K562 (cell line): ENCODE measurements around the gene TMPRSS7. TPM values are rescaled to one million over a fixed set of nuclear protein-coding genes. Genes with fewer than 3 reads are reported as not detected.

Experiments
- ATAC-seq: fragments of 200-7000 bp; cut with Tn5 transposase; 3 replicates; pipeline ENCODE4 v1.9.1; 2020; ENCODE audit warnings: moderate library complexity
- BruUV-seq: library from RNA; stranded (reverse); fragments of 400-500 nt; replicated peaks from 2 replicates; lab custom pipeline; 2021; lab: Mats Ljungman, UMichigan
- CTCF ChIA-PET: fragments of 300-600 bp; formaldehyde crosslinking; extraction: SDS; loops from one replicate; lab custom pipeline; 2021; ENCODE audit warnings: low intra/inter-chr PET ratio; lab: Yijun Ruan, JAX
- POLR2A ChIA-PET: fragments of 300-600, 350-650 bp; sonication (Branson Sonifier 250); formaldehyde crosslinking; extraction: SDS; loops from one replicate; lab custom pipeline; 2021; ENCODE audit warnings: antibody characterized with exemption, inconsistent platforms; lab: Yijun Ruan, JAX
- DNase-seq, 4 experiments: peaks; one replicate each; pipeline versions ENCODE4 v3.0.0 to v3.0.0-alpha.2; 2011 to 2018; ENCODE audit warnings: low spot score in 3 of 4, mixed read lengths in 3 of 4; ENCODE audit errors: extremely low read depth in 1 of 4
- FAIRE-seq: peaks from 2 replicates; lab custom pipeline; 2011; peaks lifted over from hg19 to GRCh38; lab: Jason Lieb, UNC
- H2AFZ ChIP-seq: 2 replicates; pipeline ENCODE4 v1.6.0; 2011; ENCODE audit warnings: low read depth, low read length, control low read depth, inconsistent platforms
- H3K27ac ChIP-seq: fragments of 200-600 bp; 3 replicates; pipeline ENCODE4 v1.8.0; 2011; ENCODE audit warnings: low read depth, mild to moderate bottlenecking, control low read depth, inconsistent platforms, low read length, moderate library complexity, mixed read lengths; ENCODE audit errors: extremely low read depth
- H3K27me3 ChIP-seq, 2 experiments: fragments of 300-600 bp in 1 of 2; 2 replicates in 1 of 2; 3 replicates in 1 of 2; pipeline versions ENCODE4 v1.6.0 to v1.8.0; 2011; ENCODE audit warnings: inconsistent platforms in 2 of 2, low read length in 2 of 2, mild to moderate bottlenecking in 1 of 2, mixed read lengths in 1 of 2, moderate library complexity in 1 of 2; ENCODE audit not compliant: control insufficient read depth in 2 of 2, insufficient read depth in 2 of 2
- H3K36me3 ChIP-seq: fragments of 300-600 bp; 3 replicates; pipeline ENCODE4 v1.8.0; 2011; ENCODE audit warnings: mild to moderate bottlenecking, low read length, inconsistent platforms; ENCODE audit not compliant: control insufficient read depth, insufficient read depth
- H3K4me1 ChIP-seq, 2 experiments: fragments of 200-600 bp in 1 of 2; replicated peaks in 1 of 2; 2 replicates in 1 of 2; 3 replicates in 1 of 2; pipeline versions ENCODE4 v1.5.1 to v1.8.0; 2011; ENCODE audit warnings: inconsistent platforms in 2 of 2, low read length in 2 of 2, mild to moderate bottlenecking in 1 of 2, mixed read lengths in 1 of 2, moderate library complexity in 1 of 2; ENCODE audit not compliant: control insufficient read depth in 2 of 2, insufficient read depth in 2 of 2
- H3K4me2 ChIP-seq: 2 replicates; pipeline ENCODE4 v1.6.1; 2011; ENCODE audit warnings: low read length, control low read depth, inconsistent platforms, mixed read lengths; ENCODE audit not compliant: insufficient read depth
- H3K4me3 ChIP-seq: fragments of 200-600 bp; sonication (generic), shearing (Covaris generic); 2 replicates; pipeline ENCODE4 v1.5.1; 2016; ENCODE audit warnings: control low read depth, inconsistent platforms
- H3K79me2 ChIP-seq: fragments of 200-600 bp; 3 replicates; pipeline ENCODE4 v1.8.0; 2011; ENCODE audit warnings: low read length, inconsistent platforms; ENCODE audit not compliant: control insufficient read depth, insufficient read depth
- H3K9ac ChIP-seq, 2 experiments: 2 replicates each; pipeline versions ENCODE4 v1.6.0 to v1.6.1; 2011; ENCODE audit warnings: low read depth in 2 of 2, low read length in 2 of 2, control low read depth in 1 of 2, inconsistent platforms in 1 of 2, mild to moderate bottlenecking in 1 of 2, mixed read lengths in 1 of 2; ENCODE audit not compliant: insufficient read depth in 1 of 2
- H3K9me1 ChIP-seq: one replicate; pipeline ENCODE4 v1.6.0; 2011; ENCODE audit warnings: inconsistent platforms, mild to moderate bottlenecking, low read length, moderate library complexity; ENCODE audit not compliant: control insufficient read depth, insufficient read depth
- H3K9me3 ChIP-seq: replicated peaks from 2 replicates; pipeline ENCODE4 v1.5.1; 2011; ENCODE audit warnings: low read depth, low read length, inconsistent platforms; ENCODE audit not compliant: control insufficient read depth, insufficient read depth
- H4K20me1 ChIP-seq: replicated peaks from 2 replicates; pipeline ENCODE4 v1.6.1; 2011; ENCODE audit warnings: low read length, inconsistent platforms, mixed read lengths; ENCODE audit not compliant: control insufficient read depth, insufficient read depth
- BDP1 ChIP-seq: IDR thresholded peaks from 3 replicates; pipeline ENCODE4 v1.6.1; 2011; ENCODE audit not compliant: insufficient read length, insufficient read depth
- DACH1 ChIP-seq: fragments of 450-650 bp; IDR thresholded peaks from 2 replicates; pipeline ENCODE4 v1.6.1; 2018; ENCODE audit not compliant: partially characterized antibody
- FOXJ3 ChIP-seq: sonication (generic); formaldehyde crosslinking; IDR thresholded peaks from 2 replicates; pipeline ENCODE4 v1.4.0; 2020; ENCODE audit warnings: mild to moderate bottlenecking, missing genetic modification reagents
- HDAC3 ChIP-seq: fragments of 450-650 bp; IDR thresholded peaks from 2 replicates; pipeline ENCODE4 v1.6.1; 2018; ENCODE audit warnings: borderline replicate concordance, mild to moderate bottlenecking, moderate library complexity; ENCODE audit not compliant: partially characterized antibody
- MAFK ChIP-seq: IDR thresholded peaks from 2 replicates; pipeline ENCODE4 v1.6.1; 2011; ENCODE audit warnings: low read length, improper control_type of control experiment
- NFIX ChIP-seq: fragments of 250-450 bp; sonication (Bioruptor Pico); IDR thresholded peaks from 2 replicates; pipeline ENCODE4 v1.4.0; 2020; ENCODE audit warnings: low read depth, mild to moderate bottlenecking, moderate library complexity
- POLR2B ChIP-seq: fragments of 450-650 bp; IDR thresholded peaks from 2 replicates; pipeline ENCODE4 v1.6.1; 2018; ENCODE audit warnings: low read depth; ENCODE audit not compliant: partially characterized antibody
- RBM34 ChIP-seq: fragments of 200-400 bp; formaldehyde crosslinking; IDR thresholded peaks from 2 replicates; pipeline ENCODE4 v1.6.1; 2018; ENCODE audit warnings: low read length, borderline replicate concordance; ENCODE audit not compliant: insufficient read depth
- RCOR1 ChIP-seq, 2 experiments: IDR thresholded peaks; 2 replicates each; pipeline ENCODE4 v1.6.1; 2012; ENCODE audit warnings: low read depth in 2 of 2, low read length in 2 of 2, borderline replicate concordance in 1 of 2, improper control_type of control experiment in 1 of 2
- SNRNP70 ChIP-seq: fragments of 200-400 bp; formaldehyde crosslinking; optimal IDR thresholded peaks from 2 replicates; pipeline ENCODE3; 2017; ENCODE audit warnings: low read depth, low read length
- ZC3H11A ChIP-seq: IDR thresholded peaks from 2 replicates; pipeline ENCODE4 v1.6.1; 2012; ENCODE audit warnings: low read depth, low read length, improper control_type of control experiment
- ZSCAN29 ChIP-seq: fragments of 450-650 bp; IDR thresholded peaks from 2 replicates; pipeline ENCODE4 v1.6.1; 2017
- WGBS: fragments of 100-300 bp; shearing (Covaris generic); methylation state at CpG from one replicate; pipeline ENCODE4 v1.1.6; 2016; ENCODE audit warnings: low coverage, mixed read lengths; ENCODE audit not compliant: insufficient coverage; ENCODE audit errors: missing lambda C conversion rate; 5-methylcytosine and 5-hydroxymethylcytosine counted together
- in situ Hi-C: fragments of 300-500 bp; cut with MboI; formaldehyde crosslinking; loops from 4 replicates; pipeline ENCODE4 v1.15.0; 2018; ENCODE audit warnings: inconsistent platforms, mixed read lengths
- intact Hi-C: fragments of 100-400 bp; cut with micrococcal nuclease; formaldehyde crosslinking; loops from 2 replicates; pipeline ENCODE4 v1.14.2; 2022
- polyA plus RNA-seq, 8 experiments: library from polyadenylated mRNA; depleted of rRNA in 4 of 8; stranded (reverse) in 5 of 8; unstranded in 3 of 8; fragments of >200 nt; fragmentation: Nextera tagmentation in 2 of 8; fragmentation: Illumina TruSeq in 1 of 8; extraction: Ambion mirVana in 2 of 8; extraction: Trizol in 1 of 8; gene quantifications; 2 replicates each; pipeline versions ENCODE4 v1.2.1 to v1.2.3, GENCODE V29; 2011 to 2014; ENCODE audit warnings: inconsistent platforms in 1 of 8, missing spikeins in 1 of 8
- total RNA-seq, 7 experiments: library from RNA; depleted of rRNA in 6 of 7; stranded (reverse); fragments of >200 nt in 6 of 7; fragmentation: Illumina TruSeq in 2 of 7; extraction: Trizol in 2 of 7; gene quantifications; 2 replicates each; pipeline versions ENCODE4 v1.2.1 to v1.2.3, GENCODE V29; 2011 to 2021; ENCODE audit warnings: low replicate concordance in 1 of 7
- TF ChIP-seq, protein P1 (sequence below): sonication (generic); formaldehyde crosslinking; IDR thresholded peaks from 2 replicates; pipeline ENCODE4 v1.9.0; 2022; ENCODE audit warnings: mild to moderate bottlenecking, missing genetic modification reagents
- TF ChIP-seq, protein P2 (sequence below): sonication (generic); formaldehyde crosslinking; IDR thresholded peaks from 2 replicates; pipeline ENCODE4 v1.8.1; 2023; ENCODE audit warnings: missing genetic modification reagents, mild to moderate bottlenecking, borderline replicate concordance

TMPRSS7 gene
- total and polyA plus RNA-seq, 9 of the 15 experiments (the other 6 are each of a cell fraction or from before 2014, with no cell fraction given), result not detected

DNA sequence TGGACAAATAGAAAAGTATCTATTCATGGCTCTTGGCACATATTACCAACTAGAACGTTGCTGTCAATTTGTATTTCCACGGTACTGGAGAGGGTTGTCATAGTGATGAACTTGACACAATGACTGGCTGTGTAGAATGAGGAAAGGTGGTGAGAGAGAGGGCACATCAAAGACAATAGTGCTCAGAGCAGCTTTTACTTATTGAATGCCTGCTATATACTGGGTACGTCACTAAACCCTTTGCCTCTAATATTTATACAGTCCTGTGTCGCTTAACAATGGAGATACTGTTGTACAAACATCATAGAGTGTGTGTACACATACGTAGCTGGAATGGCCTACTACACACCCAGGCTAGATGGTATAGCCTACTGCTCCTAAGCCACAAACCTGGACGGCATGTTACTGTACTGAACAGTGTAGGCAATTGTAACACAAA, 8.3 kb downstream of the TMPRSS7 start:
- H3K9ac ChIP-seq, result no peak overlapping the region
- no peaks in the 10 kb centered on the region for H4K20me1 ChIP-seq
- ATAC-seq (no peak; the same call in 2 of the 3 replicates), DNase-seq (no peak), FAIRE-seq (no peak)
- in situ Hi-C loops, result no loop called here
- H3K27me3 ChIP-seq, result no peaks in the 10 kb centered on the region; a peak in 1 of 5 replicates
- WGBS, result 3% methylated on average over 6 of the region's 6 CpGs
- H3K4me3 ChIP-seq, result no peak overlapping the region
- intact Hi-C loops, result loop anchor here (1.0 kb wide), 1 partner anchor 326 kb away; no protein-coding TSS in a partner anchor
- no peaks in the 10 kb centered on the region for H3K9me3 ChIP-seq
- no peak overlapping the region for H3K4me2 ChIP-seq
- H3K36me3 ChIP-seq, result no peaks in the 10 kb centered on the region
- H2AFZ ChIP-seq, result no peak overlapping the region
- H3K79me2 ChIP-seq, result no peaks in the 10 kb centered on the region
- no peaks in the 10 kb centered on the region for H3K9me1 ChIP-seq
- POLR2A ChIA-PET, result no interaction called here
- TF ChIP-seq DACH1 (no peak), HDAC3 (no peak), RBM34 (no peak), SNRNP70 (no peak), POLR2B (no peak), FOXJ3 (CRISPR knock-in tag) (no peak), NFIX (CRISPR knock-in tag) (no peak), ZSCAN29 (no peak), MAFK (no peak), RCOR1 (IDR thresholded peaks at IDR 0.05; ENCODE audit: borderline replicate concordance in 1 of 2, low read depth in 2 of 2, low read length in 2 of 2) (no peak), ZC3H11A (no peak), BDP1 (no peak)
- TF ChIP-seq, protein P1, sequence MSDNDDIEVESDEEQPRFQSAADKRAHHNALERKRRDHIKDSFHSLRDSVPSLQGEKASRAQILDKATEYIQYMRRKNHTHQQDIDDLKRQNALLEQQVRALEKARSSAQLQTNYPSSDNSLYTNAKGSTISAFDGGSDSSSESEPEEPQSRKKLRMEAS (CRISPR knock-in tag), result no peak
- TF ChIP-seq, protein P2, sequence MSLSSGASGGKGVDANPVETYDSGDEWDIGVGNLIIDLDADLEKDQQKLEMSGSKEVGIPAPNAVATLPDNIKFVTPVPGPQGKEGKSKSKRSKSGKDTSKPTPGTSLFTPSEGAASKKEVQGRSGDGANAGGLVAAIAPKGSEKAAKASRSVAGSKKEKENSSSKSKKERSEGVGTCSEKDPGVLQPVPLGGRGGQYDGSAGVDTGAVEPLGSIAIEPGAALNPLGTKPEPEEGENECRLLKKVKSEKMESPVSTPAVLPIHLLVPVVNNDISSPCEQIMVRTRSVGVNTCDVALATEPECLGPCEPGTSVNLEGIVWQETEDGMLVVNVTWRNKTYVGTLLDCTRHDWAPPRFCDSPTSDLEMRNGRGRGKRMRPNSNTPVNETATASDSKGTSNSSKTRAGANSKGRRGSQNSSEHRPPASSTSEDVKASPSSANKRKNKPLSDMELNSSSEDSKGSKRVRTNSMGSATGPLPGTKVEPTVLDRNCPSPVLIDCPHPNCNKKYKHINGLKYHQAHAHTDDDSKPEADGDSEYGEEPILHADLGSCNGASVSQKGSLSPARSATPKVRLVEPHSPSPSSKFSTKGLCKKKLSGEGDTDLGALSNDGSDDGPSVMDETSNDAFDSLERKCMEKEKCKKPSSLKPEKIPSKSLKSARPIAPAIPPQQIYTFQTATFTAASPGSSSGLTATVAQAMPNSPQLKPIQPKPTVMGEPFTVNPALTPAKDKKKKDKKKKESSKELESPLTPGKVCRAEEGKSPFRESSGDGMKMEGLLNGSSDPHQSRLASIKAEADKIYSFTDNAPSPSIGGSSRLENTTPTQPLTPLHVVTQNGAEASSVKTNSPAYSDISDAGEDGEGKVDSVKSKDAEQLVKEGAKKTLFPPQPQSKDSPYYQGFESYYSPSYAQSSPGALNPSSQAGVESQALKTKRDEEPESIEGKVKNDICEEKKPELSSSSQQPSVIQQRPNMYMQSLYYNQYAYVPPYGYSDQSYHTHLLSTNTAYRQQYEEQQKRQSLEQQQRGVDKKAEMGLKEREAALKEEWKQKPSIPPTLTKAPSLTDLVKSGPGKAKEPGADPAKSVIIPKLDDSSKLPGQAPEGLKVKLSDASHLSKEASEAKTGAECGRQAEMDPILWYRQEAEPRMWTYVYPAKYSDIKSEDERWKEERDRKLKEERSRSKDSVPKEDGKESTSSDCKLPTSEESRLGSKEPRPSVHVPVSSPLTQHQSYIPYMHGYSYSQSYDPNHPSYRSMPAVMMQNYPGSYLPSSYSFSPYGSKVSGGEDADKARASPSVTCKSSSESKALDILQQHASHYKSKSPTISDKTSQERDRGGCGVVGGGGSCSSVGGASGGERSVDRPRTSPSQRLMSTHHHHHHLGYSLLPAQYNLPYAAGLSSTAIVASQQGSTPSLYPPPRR, result no peak
- no peaks in the 10 kb centered on the region for H3K4me1 ChIP-seq
- H3K27ac ChIP-seq, result no peak overlapping the region
- CTCF ChIA-PET, result no interaction called here
- BruUV-seq, result no TSS peak
